ENCODE results near the gene CHRDL1. TPM values are rescaled to one million over a fixed set of nuclear protein-coding genes. Genes with fewer than 3 reads are reported as not detected.
"Not testable (repeated sequence)": the region's sequence is repeated elsewhere in the genome, so short reads cannot be mapped to it uniquely, and the experiment has no call there.

CHRDL1 gene
- total and polyA plus RNA-seq, 5 donors from 2014 or later = not detected

DNA sequence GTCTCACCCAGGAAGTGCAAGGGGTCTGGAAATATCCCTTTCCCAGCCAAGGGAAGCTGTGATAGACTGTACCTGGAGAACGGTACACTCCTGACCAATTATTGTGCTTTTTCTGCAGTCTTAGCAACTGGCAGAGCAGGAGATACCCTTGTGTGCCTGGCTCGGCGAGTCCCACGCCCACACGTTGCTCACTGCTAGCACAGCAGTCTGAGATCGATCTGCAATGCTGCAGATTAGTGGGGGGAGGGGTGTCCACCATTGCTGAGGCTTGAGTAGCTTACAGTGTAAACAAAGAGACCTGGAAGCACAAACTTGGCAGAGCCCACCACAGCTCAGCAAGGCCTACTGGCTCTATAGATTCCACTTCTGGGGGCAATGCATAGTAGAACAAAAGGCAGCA is 138.5 kb downstream of the CHRDL1 start:
- Histone ChIP-seq H3K27ac (ENCODE audit: insufficient read depth, low read length, poor library complexity, severe bottlenecking) (no peak overlapping the region), H3K9me3 (ENCODE audit: control insufficient read depth in 2 of 2, low read length in 2 of 2) (no peaks in the 10 kb centered on the region), H3K27me3 (ENCODE audit: control insufficient read depth, insufficient read depth, low read length) (no peaks in the 10 kb centered on the region), H3K4me1 (ENCODE audit: control insufficient read depth, insufficient read depth, low read length, poor library complexity, severe bottlenecking) (no peaks in the 10 kb centered on the region), H3K4me3 (ENCODE audit: low read depth, low read length) (no peak overlapping the region), H3K36me3 (ENCODE audit: control insufficient read depth, insufficient read depth, low read length) (no peaks in the 10 kb centered on the region)
- H3K9me3 Mint-ChIP-seq = peaks cover 0 to 7% (median 0%) of the 10 kb centered on the region in 7 donors
- no peak overlapping the region for H3K27ac Mint-ChIP-seq
- H3K36me3 Mint-ChIP-seq = no peaks in the 10 kb centered on the region
- H3K4me3 Mint-ChIP-seq = no peak overlapping the region
- ATAC-seq (ENCODE audit: low read depth in 2 of 2) (no peak), DNase-seq (no peak)
- H3K27me3 Mint-ChIP-seq = no peaks in the 10 kb centered on the region
- no peaks in the 10 kb centered on the region for H3K4me1 Mint-ChIP-seq

DNA sequence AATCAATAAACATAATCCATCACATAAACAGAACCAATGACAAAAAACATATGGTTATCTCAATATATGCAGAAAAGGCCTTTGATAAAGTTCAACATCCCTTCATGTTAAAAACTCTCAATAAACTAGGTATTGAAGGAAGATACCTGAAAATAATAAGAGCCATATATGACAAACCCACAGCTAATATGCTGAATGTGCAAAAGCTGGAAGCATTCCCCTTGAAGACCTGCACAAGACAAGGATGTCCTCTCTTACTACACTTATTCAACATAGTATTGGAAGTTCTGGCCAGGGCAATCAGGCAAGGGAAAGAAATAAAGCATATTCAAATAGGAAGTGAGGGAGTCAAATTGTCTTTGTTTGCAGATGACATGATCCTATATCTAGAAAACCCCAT is 141.3 kb downstream of the CHRDL1 start:
- H3K9me3 ChIP-seq (ENCODE audit: control insufficient read depth in 2 of 2, low read length in 2 of 2); H3K4me1 ChIP-seq (ENCODE audit: control insufficient read depth, insufficient read depth, low read length, poor library complexity, severe bottlenecking); H3K27me3 Mint-ChIP-seq; H3K9me3 Mint-ChIP-seq; H3K4me3 Mint-ChIP-seq; H3K4me1 Mint-ChIP-seq; ATAC-seq (ENCODE audit: low read depth in 2 of 2); DNase-seq; H3K27me3 ChIP-seq (ENCODE audit: control insufficient read depth, insufficient read depth, low read length); H3K27ac ChIP-seq (ENCODE audit: insufficient read depth, low read length, poor library complexity, severe bottlenecking); H3K4me3 ChIP-seq (ENCODE audit: low read depth, low read length); H3K36me3 Mint-ChIP-seq; H3K36me3 ChIP-seq (ENCODE audit: control insufficient read depth, insufficient read depth, low read length); H3K27ac Mint-ChIP-seq: not testable (repeated sequence)

DNA sequence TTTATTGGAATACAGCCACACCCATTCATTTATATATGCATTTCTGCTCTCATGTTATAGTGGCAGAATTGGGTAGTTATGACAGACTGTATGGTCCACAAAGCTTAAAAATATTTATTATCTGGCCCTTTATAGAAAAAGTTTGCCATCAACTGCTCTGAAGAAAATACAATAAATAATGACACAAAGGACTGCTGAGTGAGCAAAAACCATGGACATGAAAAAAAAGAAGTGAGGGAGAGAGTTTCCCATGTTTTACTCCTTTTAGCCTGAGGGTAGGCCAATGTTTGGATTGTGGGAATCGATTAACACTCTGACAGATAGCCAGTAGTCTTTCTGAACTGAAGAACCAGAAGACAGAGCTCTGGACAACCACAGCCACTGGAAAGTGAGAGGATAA is 149.2 kb downstream of the CHRDL1 start:
- H3K4me3 Mint-ChIP-seq = no peak overlapping the region
- no peaks in the 10 kb centered on the region for H3K36me3 Mint-ChIP-seq
- H3K4me1 ChIP-seq (ENCODE audit: control insufficient read depth, insufficient read depth, low read length, poor library complexity, severe bottlenecking) = no peaks in the 10 kb centered on the region
- no peaks in the 10 kb centered on the region for H3K4me1 Mint-ChIP-seq
- no peak overlapping the region for H3K27ac ChIP-seq (ENCODE audit: insufficient read depth, low read length, poor library complexity, severe bottlenecking)
- ATAC-seq (ENCODE audit: low read depth in 2 of 2) (no peak), DNase-seq (no peak)
- H3K27me3 Mint-ChIP-seq = no peaks in the 10 kb centered on the region
- H3K9me3 Mint-ChIP-seq = peaks cover 0 to 2% (median 0%) of the 10 kb centered on the region in 7 donors
- no peaks in the 10 kb centered on the region for H3K27me3 ChIP-seq (ENCODE audit: control insufficient read depth, insufficient read depth, low read length)
- H3K9me3 ChIP-seq (ENCODE audit: control insufficient read depth in 2 of 2, low read length in 2 of 2) = no peaks in the 10 kb centered on the region
- H3K36me3 ChIP-seq (ENCODE audit: control insufficient read depth, insufficient read depth, low read length) = no peaks in the 10 kb centered on the region
- no peak overlapping the region for H3K27ac Mint-ChIP-seq
- no peak overlapping the region for H3K4me3 ChIP-seq (ENCODE audit: low read depth, low read length)
